Anterior cingulate cortex (tissue), 58 donors: ENCODE data around the gene AKAP13.

Experiments
- DNase-seq, 58 donors: peaks; one replicate each; lab custom pipeline; 2025; lab: John Stamatoyannopoulos, UW

The AKAP13 gene

DNA sequence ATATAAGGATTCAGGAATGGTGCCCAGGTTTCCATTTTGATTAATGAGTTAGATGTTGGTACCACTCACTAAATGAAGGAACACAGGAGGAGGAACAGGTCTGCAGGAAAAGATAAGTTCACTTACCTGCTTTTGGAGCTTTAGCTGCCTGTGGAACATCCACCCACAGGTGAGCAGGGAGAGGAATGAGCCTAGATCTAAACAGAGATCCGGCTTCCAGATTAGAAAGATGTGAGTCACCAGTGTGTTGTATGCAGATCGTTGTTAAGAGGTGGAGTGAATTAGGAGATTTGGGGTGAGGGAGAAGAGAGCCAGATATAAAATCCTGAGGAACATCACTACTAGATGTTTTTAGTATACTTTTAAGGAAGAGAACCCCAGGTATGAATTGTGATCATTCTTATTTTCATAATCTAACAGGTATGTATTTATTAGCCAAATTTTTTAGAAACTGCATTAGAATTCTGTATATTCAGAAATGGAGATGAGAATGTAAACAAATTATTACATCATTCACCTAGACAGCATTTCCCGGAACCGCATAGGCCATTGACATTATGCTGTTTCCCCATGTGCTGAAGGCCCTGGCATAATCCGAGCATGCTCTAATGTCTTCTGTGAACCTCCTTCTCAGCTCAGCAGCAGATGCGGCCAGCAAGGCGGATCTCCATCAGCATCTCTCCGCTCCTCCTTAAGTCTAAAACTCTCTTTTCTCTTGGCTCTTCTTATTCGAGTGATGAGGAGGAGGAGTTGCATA, 296.1 kb downstream of the AKAP13 start:
- no peak for DNase-seq

- no peak for DNase-seq
These were observed 298.8 kb downstream of the AKAP13 start for GRCh38 chr15:85679231-85679630.

- no peak for DNase-seq
These were observed 301.0 kb downstream of the AKAP13 start for GRCh38 chr15:85681386-85681785.

DNA sequence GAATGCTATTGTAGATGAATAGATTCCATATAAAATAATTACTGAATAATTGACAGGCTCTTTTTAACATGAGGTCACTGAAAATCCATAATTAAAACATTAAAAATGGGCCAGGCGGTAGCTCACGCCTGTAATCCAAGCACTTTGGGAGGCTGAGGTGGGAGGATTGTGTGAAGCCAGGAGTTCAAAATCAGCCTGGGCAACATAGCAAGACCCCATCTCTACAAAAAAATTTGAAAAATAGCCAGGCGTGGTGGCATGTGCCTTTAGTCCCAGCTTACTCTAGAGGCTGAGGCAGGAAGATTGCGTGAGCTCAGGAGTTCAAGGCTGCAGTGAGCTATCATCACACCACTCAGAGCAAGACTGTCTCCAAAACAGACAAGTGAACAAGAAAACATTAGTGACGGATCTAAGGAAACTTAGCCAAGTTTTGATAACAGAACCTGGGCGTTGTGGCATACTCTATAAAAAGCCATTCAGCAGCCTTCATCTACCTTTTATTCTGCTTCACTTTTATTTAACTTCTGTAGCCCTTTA, 303.8 kb downstream of the AKAP13 start:
- DNase-seq = no peak

DNA sequence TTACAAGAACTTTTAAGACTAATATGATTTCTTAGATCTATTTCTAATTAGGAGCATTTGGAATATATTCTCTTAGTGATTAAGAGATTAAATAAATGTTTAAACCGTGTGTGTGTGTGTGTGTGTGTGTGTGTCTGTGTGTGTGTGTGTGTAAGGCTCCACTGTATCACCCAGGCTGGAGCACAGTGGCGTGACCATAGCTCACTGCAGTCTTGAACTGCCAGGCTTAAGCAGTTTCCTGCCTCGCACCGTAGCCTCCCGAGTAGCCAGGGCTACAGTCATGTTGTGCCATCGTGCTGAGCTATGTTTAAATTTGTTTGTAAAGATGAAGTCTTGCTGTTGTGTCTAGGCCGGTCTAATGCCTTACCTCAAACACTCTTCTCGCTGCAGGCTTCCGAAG, 305.0 kb downstream of the AKAP13 start:
- no peak for DNase-seq

GRCh38 chr15:85687329-85687728, 306.9 kb downstream of the AKAP13 start:
- no peak for DNase-seq

DNA sequence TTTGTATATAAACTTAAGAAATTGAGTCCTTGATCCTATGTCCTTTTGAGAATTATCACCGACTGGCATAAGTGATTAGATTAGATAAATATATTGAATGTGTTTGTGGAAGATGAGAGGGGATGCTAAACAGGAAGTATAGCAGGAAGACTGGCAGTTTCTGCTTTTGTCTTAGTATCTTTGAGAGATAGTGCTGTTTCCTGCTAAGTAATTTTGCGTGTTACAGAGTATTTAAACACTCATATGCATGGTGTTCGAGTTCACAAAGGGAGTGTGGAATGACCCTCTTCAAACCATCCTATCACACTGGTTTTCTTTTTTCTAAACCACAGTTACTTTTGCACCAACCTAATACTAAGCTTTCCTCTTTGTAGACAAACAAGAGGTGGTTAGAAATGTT, 308.3 kb downstream of the AKAP13 start:
- DNase-seq = no peak

DNA sequence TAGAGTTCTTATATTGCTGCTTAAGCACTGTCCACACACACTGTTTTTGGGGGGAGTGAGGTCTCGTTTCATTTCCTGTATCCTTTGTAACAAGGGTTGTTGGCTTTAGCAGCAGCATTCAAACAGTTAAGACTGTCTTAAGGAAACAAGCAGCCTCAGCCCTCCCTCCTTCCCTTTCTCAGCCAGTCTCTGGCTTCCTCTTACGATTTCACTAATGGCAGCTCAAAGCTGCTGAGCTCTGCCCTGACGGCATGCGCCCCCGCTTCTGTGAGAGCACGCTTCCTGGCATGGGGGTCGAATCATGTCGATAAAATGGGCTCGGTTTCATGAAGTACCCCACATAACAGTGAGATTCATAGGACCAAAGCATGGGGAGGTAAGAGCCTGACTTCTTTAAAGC, 309.3 kb downstream of the AKAP13 start:
- DNase-seq = peak in 39 of 58 donors; percentile 5 to 51 (median 21)

GRCh38 chr15:85690561-85691231, 310.3 kb downstream of the AKAP13 start:
- DNase-seq = no peak

DNA sequence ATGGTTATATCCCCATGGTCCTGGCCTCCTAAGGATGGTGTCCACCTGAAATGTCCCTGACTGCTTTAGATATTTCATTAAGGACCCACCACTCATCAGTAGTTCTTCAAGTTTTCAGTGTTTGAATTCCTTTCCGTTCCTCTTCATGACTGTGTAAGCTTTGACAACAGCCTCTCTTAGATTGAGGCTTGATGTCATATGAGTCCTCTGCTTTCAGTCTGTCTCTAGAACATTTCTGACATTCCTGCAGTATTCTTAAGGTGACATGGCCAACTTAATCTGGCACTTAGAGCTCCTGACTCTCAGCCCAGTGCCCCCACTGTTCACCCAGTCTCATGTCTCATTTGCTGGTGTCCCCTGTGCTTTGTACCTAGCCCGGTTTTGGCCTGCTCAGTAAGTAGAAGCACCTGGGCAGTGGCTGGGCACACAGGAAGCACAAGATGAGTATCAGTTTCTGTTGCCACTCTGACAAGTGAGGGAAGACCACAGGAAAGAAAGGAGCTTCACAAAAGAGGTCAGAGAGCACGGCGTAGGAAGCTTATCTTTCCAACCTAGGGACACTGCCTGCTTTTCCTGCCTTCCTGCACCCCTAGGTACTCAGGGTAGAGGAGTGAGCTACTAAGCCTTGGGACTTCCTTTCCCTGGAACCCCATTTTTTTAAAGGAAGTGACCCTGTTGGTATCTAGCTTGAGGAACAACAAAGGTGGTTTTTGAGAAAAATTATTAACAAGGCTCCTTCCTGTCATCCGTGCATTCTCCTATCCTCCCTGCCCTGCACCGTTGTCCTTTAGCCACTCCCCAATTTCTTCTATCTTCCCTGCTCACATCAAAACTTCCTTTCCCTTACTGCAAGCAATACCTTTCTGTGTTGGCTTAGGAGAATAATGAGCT, 311.2 kb downstream of the AKAP13 start:
- DNase-seq = no peak

- no peak for DNase-seq
These were observed 311.9 kb downstream of the AKAP13 start for GRCh38 chr15:85692321-85692720.

DNA sequence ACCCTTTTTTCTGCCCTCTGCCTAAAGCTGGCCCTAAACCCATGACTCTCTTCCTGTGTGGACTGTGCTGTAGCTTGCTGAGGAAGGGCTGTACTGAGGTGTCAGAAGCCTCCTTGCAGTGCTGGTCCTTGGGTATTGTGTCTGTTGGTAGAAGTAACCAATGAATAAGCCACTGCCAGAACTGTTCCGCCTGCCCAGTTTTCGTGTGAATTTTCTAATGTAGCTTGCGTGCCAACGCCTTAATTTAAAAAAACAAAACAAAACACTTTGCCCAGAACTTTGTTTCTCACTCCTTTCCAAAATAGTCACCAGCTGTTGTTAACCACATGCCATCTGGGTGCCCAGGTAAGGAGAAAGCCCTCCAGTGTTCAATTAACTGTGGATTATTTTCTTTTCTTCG, 312.5 kb downstream of the AKAP13 start:
- DNase-seq = no peak

DNA sequence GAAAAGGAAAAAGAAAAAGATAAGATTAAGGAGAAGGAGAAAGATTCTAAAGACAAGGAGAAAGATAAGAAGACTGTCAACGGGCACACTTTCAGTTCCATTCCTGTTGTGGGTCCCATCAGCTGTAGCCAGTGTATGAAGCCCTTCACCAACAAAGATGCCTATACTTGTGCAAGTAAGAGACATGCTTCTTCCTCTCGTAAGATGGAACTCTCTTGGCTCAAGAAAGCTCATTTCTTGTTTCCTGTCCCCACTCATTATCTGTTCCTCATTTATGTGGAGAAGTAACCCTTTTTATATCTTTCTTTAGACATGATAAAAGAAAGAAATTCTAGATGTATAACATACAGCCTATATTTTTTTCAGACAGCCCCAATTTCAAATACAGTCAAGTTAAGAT, 312.9 kb downstream of the AKAP13 start:
- no peak for DNase-seq

DNA sequence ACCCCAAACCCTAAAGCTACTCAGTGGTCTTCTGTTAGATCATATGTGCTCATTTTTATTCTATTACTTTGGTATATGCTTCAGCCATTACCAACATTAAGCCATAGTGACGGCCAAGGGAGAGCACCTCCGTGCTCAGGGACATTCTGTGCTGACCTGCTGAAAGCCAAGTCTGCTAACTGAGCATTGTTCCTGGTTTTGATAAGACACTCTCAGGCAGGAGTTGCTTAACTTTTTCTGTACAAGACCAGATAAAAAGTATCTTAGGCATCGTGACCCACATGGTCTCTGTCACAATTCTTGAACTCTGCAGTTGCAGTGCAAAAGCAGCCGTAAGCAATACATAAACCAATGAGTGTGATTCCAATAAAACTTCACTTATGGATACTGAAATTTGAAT, 313.7 kb downstream of the AKAP13 start:
- no peak for DNase-seq

DNA sequence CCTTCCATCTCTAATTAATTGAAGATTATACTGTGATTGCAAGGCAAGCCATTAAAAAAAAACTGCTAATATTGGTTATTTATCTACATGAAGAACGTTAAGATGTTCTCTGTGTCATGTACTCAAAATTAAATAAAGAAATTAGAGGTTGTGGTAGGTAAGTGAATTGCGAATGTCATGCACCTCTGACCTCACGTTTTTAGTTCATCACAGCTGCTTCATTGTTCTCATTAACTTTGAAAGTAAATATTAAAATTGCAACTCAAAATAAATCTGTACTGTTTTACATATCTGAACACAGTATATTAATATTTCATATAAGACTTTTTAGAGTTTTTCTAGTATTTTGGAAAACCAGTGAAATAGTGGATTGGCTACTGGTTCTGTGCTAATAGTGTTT, 320.4 kb downstream of the AKAP13 start:
- no peak for DNase-seq

GRCh38 chr15:85702321-85703101, 322.1 kb downstream of the AKAP13 start:
- DNase-seq = no peak

DNA sequence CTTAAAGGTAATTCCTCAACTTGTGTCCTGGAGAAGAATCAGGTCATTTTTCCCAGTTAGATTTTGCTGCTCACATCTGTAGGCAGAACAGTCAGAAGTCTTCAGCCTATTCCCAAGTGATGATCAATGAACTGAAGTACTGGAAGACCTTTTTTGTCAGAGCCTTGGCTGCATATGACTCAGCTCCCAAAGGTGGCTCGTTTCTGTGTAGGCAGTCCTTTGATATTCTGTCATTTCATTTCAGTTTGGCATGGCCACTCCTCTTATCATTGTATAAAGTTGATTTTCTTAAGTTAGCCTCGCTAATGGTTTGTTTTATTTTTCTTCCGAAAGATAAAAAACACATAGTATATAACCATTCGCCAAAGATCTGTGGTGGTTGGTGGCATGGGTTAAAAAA, 323.7 kb downstream of the AKAP13 start:
- DNase-seq = no peak

DNA sequence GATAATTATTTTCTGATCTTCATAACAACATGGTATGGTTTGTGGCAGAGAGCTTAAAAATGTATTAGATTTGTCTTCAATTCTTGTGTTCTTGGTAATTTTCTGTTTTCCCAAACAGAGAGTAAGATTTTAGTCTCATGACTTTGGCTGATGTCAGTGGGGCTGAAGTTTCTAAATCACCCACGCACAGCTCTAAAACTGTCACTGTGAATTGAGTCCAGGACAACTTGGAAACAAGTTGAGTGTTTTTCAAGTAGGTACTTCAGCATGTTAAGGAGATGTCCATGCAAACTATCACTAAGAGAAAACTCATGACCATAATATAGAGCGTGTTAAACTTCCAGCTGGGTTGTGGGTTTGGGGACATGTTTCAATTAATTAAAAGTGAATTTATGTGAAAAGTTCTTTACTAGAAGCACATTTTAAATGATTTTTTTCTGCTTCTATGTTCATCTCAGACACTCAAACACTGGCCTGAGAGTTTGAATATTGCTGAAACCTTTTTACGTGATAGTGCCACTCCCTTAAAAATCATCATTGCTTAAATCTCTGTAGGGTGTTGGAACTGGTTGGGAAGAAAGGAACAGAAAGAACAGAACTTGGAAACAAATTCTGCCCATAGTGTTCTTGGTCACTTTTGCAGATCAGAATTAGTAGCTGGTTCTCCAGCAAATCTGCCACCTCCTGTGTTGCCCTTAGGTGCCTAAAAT, 324.5 kb downstream of the AKAP13 start:
- peak in 3 of 58 donors; percentile 7 to 29 (median 21) for DNase-seq

DNA sequence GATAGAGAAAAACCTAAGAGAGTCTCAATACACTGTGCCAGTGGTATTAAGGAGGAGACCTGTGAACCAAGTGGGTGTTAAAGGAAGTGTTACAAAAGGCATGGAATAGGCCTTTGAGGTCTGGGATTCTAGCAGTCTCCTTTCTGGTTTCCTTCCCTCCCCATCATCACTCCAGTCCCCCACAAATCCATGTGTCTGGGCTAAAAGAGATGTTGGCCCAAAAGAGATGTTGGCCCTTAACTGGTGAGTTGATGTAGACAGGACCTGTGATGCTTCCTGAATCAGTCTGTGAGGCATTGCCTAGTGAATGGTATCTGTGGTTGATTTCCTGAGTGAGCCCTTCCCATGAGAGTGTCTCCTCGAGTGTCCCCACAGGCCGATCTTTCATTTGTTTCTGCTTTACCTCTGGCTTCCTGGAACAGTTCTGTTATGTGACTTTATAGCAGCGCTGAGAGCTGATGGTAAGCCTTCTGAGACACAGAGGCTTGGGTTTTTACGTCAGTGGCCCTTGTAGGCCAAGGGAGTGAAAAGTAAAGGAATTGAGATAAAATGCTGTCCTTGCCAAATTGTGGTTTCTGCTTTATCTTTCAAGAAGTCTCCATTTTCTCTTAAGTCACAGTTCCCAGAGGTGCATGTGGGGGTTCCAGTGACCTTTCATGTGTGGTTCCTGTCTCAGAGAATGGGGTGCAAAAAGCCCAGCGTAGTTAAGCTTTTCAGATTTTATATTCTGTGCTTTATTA, 326.5 kb downstream of the AKAP13 start:
- DNase-seq = no peak
